Stimulated activated CD8-positive, alpha-beta memory T cell treated with anti-CD3 and anti-CD28 coated beads, Interleukin-15, amount 100 ng/mL, for 1 hour (primary cell): ENCODE data around the gene RCN2.

Experiments
- DNase-seq: peaks from one replicate; pipeline ENCODE4 v3.0.0-alpha.2; 2020; ENCODE audit warnings: low read depth

Gene RCN2

GRCh38 chr15:76994496-76994895 lies 62.9 kb downstream of the RCN2 start:
- DNase-seq: no peak

GRCh38 chr15:76994971-76995945 lies 63.7 kb downstream of the RCN2 start, which contains the start of gene PSTPIP1:
PSTPIP1 (plus strand) TSS chr15:76995126; CDS start chr15:76995574, 448 bp downstream.
- no peak for DNase-seq

- no peak for DNase-seq
These were observed 64.6 kb downstream of the RCN2 start for GRCh38 chr15:76996076-76996525.

- no peak for DNase-seq
These were observed 65.2 kb downstream of the RCN2 start for GRCh38 chr15:76996526-76997401.

- DNase-seq: no peak
These were observed 67.2 kb downstream of the RCN2 start for GRCh38 chr15:76998663-76999285.

- no peak for DNase-seq
These were observed 68.4 kb downstream of the RCN2 start for GRCh38 chr15:76999996-77000395.

GRCh38 chr15:77001351-77001750 lies 69.8 kb downstream of the RCN2 start:
- DNase-seq: no peak

- DNase-seq: no peak
These were observed 70.4 kb downstream of the RCN2 start for GRCh38 chr15:77001966-77002365.

GRCh38 chr15:77002436-77002835 lies 70.9 kb downstream of the RCN2 start:
- no peak for DNase-seq

GRCh38 chr15:77002954-77003912 lies 71.7 kb downstream of the RCN2 start:
- peak; percentile 44 for DNase-seq
